Inflammatory macrophage treated with lipopolysaccharide for 4 hours (primary cell): ENCODE data around the gene SPRED1.
A peak's percentile ranks its signal among the peaks of the same experiment; 100 is the strongest.

ENCODE experiments used
- DNase-seq: peaks from one replicate; pipeline ENCODE4 v3.0.0-alpha.2; 2020

Gene SPRED1

DNA sequence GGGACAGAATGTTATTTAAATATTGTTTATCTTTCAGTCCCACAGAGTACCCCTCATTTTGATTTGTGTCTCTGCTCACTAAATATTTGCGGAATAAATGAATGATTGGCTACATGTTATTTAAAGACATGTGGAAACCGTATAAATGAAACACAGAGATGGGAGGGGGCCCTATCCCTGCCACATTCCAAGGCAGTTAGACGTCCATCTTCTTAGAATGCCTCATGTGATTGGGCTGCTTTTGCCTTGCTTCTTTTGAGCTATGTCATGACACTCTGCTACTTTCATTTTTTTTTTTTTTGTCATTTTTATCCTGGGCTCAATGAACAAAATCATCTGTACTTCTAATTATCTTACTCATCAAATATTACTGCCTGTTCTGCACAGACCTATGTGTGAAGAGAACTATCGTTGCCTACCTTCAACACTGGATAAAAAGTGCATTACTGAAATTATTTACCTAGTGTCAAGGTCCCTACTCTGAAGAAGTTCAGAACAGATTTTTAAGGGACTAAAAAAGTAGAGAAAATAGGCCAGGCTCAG is 117.4 kb downstream of the SPRED1 start:
- no peak for DNase-seq

- DNase-seq: no peak
Measured at GRCh38 chr15:38373016-38373415, 120.4 kb downstream of the SPRED1 start.

- DNase-seq: no peak
Measured at GRCh38 chr15:38374029-38374428, 121.4 kb downstream of the SPRED1 start.

GRCh38 chr15:38374556-38374955 is 121.9 kb downstream of the SPRED1 start:
- no peak for DNase-seq

DNA sequence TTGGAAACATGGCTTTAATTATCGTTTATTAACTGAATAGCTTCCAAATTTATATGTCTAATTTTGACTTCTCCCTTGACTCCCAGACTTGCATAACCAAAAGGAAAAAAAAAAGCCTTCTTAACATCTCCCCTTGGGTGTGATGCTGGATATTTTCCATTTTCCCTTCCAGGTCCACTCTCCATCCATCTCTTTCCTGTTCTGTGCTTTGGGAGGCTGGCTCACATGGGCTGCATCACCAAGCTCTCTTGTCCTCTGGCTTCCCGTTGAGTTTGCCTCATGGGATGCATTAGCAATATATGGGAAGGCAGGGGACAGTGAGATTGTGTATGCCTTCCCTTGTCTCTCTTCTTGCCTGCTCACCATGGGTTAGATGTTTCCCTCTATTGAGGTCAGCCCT is 123.4 kb downstream of the SPRED1 start:
- no peak for DNase-seq

GRCh38 chr15:38377636-38378035 is 125.0 kb downstream of the SPRED1 start:
- no peak for DNase-seq

DNA sequence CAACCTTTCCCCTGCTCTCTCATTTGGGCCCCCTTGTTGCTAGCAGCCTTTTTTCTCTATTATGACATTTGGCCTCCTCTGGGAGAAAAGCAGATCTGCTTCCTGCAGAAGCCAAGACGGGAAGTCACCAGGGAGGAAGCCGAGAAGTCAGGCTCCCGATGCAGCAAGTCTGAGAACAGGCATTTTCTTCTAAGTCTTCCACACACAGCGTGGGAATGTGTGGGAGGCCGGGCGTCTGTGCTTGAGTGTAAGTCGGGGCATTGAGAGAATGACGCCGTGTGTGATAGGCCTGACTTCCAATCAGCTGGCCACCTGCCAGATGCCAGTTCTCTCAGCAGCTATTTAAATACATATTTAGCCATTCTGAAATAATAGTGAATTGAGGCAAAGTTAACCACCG is 125.5 kb downstream of the SPRED1 start:
- DNase-seq: peak; percentile 47

GRCh38 chr15:38389924-38390542 is 137.4 kb downstream of the SPRED1 start:
- DNase-seq: peak; percentile 31

DNA sequence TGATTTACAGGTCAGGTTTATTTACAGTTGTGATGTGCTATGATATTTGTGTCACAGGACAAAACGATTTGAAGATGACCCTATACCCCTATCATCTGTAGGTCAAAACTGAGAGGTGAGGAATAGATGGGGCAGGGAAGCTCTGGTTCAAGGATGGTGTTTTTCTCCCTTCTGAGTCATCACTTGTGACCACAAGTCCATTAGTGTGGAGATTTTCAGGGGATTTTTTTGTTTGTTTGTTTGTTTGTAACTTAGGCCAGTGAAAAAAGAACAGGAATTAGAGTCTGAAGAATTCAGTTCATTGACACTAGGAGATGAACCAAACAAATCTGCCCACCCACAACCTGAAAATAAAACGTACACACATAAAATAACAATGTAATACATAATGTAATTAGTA is 138.6 kb downstream of the SPRED1 start:
- DNase-seq: peak; percentile 30

GRCh38 chr15:38398134-38398533 is 145.5 kb downstream of the SPRED1 start:
- DNase-seq: no peak

GRCh38 chr15:38401106-38401505 is 148.5 kb downstream of the SPRED1 start:
- DNase-seq: no peak

DNA sequence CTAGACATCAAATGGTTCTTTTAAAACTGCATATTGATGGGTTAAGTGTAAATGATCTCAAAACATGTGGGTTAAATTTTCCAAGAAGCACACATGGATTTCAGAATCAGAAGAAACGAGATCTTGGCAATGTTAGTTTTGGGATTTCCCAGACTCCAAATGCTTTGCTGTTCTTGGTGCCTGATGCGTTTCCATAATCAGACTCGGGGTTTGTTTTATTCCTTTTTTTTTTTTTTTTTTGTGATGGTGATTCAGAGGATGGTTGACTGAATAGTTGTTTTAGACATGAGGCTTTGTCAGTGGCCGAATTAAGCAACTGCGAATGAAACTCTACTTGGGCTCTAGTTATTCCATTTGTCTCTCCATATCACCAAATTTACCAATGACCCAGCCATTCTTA is 149.1 kb downstream of the SPRED1 start:
- no peak for DNase-seq

- DNase-seq: no peak
Measured at GRCh38 chr15:38406436-38406835, 153.8 kb downstream of the SPRED1 start.
